Effector memory CD4-positive, alpha-beta T cell (primary cell): ENCODE results near the gene LMCD1.

Experiments
- DNase-seq, 3 donors: peaks; one replicate each; pipeline ENCODE4 v3.0.0-alpha.2; 2020
- H3K27ac ChIP-seq: 2 replicates; pipeline ENCODE4 v1.7.0; 2013; ENCODE audit warnings: mild to moderate bottlenecking, low read length, moderate library complexity; ENCODE audit not compliant: insufficient read depth, poor library complexity, severe bottlenecking
- H3K27me3 ChIP-seq: replicated peaks from 2 replicates; pipeline ENCODE4 v1.7.0; 2013; ENCODE audit warnings: mild to moderate bottlenecking, low read length; ENCODE audit not compliant: insufficient read depth, control insufficient read depth, poor library complexity, severe bottlenecking
- H3K36me3 ChIP-seq: 2 replicates; pipeline ENCODE4 v1.7.0; 2013; ENCODE audit warnings: mild to moderate bottlenecking, low read length, moderate library complexity; ENCODE audit not compliant: control insufficient read depth, insufficient read depth
- H3K4me1 ChIP-seq: 2 replicates; pipeline ENCODE4 v1.7.0; 2013; ENCODE audit warnings: low read length, mild to moderate bottlenecking; ENCODE audit not compliant: control insufficient read depth, insufficient read depth, poor library complexity, severe bottlenecking
- H3K4me3 ChIP-seq: 2 replicates; pipeline ENCODE4 v1.7.0; 2013; ENCODE audit warnings: low read length, low read depth, mild to moderate bottlenecking; ENCODE audit not compliant: insufficient read depth, poor library complexity, severe bottlenecking
- H3K9me3 ChIP-seq: 2 replicates; pipeline ENCODE4 v1.7.0; 2013; ENCODE audit warnings: mild to moderate bottlenecking, low read length, moderate library complexity; ENCODE audit not compliant: control insufficient read depth

LMCD1 gene

GRCh38 chr3:8482960-8483665, 18.5 kb upstream of the LMCD1 start:
- no peak overlapping the region for H3K4me3 ChIP-seq
- DNase-seq: no peak
- H3K27ac ChIP-seq: no peak overlapping the region
- H3K27me3 ChIP-seq: no peaks in the 10 kb centered on the region
- no peaks in the 10 kb centered on the region for H3K36me3 ChIP-seq
- no peaks in the 10 kb centered on the region for H3K4me1 ChIP-seq
- H3K9me3 ChIP-seq: no peaks in the 10 kb centered on the region

- no peak for DNase-seq
- no peaks in the 10 kb centered on the region for H3K9me3 ChIP-seq
- H3K27ac ChIP-seq: no peak overlapping the region
- H3K27me3 ChIP-seq: no peaks in the 10 kb centered on the region
- no peaks in the 10 kb centered on the region for H3K4me1 ChIP-seq
- no peaks in the 10 kb centered on the region for H3K36me3 ChIP-seq
- no peak overlapping the region for H3K4me3 ChIP-seq
Observed at GRCh38 chr3:8484409-8485140, 17.0 kb upstream of the LMCD1 start.

GRCh38 chr3:8485141-8485870, 16.3 kb upstream of the LMCD1 start:
- H3K27me3 ChIP-seq: no peaks in the 10 kb centered on the region
- H3K36me3 ChIP-seq: no peaks in the 10 kb centered on the region
- H3K27ac ChIP-seq: no peak overlapping the region
- H3K4me1 ChIP-seq: no peaks in the 10 kb centered on the region
- H3K9me3 ChIP-seq: no peaks in the 10 kb centered on the region
- DNase-seq: no peak
- no peak overlapping the region for H3K4me3 ChIP-seq

GRCh38 chr3:8485943-8486342, 15.7 kb upstream of the LMCD1 start:
- DNase-seq: no peak
- no peaks in the 10 kb centered on the region for H3K36me3 ChIP-seq
- H3K9me3 ChIP-seq: no peaks in the 10 kb centered on the region
- H3K27me3 ChIP-seq: no peaks in the 10 kb centered on the region
- no peak overlapping the region for H3K27ac ChIP-seq
- no peak overlapping the region for H3K4me3 ChIP-seq
- H3K4me1 ChIP-seq: no peaks in the 10 kb centered on the region

GRCh38 chr3:8486434-8486833, 15.2 kb upstream of the LMCD1 start:
- H3K4me3 ChIP-seq: no peak overlapping the region
- H3K9me3 ChIP-seq: no peaks in the 10 kb centered on the region
- no peaks in the 10 kb centered on the region for H3K36me3 ChIP-seq
- DNase-seq: no peak
- H3K27ac ChIP-seq: no peak overlapping the region
- no peaks in the 10 kb centered on the region for H3K4me1 ChIP-seq
- H3K27me3 ChIP-seq: no peaks in the 10 kb centered on the region

GRCh38 chr3:8486936-8487335, 14.7 kb upstream of the LMCD1 start:
- Histone ChIP-seq H3K27ac (no peak overlapping the region), H3K4me1 (no peaks in the 10 kb centered on the region), H3K27me3 (no peaks in the 10 kb centered on the region), H3K36me3 (no peaks in the 10 kb centered on the region), H3K9me3 (no peaks in the 10 kb centered on the region), H3K4me3 (no peak overlapping the region)
- no peak for DNase-seq

- Histone ChIP-seq H3K4me1 (no peaks in the 10 kb centered on the region), H3K36me3 (no peaks in the 10 kb centered on the region), H3K27ac (no peak overlapping the region), H3K27me3 (no peaks in the 10 kb centered on the region), H3K9me3 (no peaks in the 10 kb centered on the region), H3K4me3 (no peak overlapping the region)
- DNase-seq: no peak
Observed at GRCh38 chr3:8488411-8488810, 13.2 kb upstream of the LMCD1 start.

GRCh38 chr3:8488877-8489276, 12.7 kb upstream of the LMCD1 start:
- Histone ChIP-seq H3K4me3 (no peak overlapping the region), H3K27me3 (no peaks in the 10 kb centered on the region), H3K9me3 (no peaks in the 10 kb centered on the region), H3K4me1 (no peaks in the 10 kb centered on the region), H3K27ac (no peak overlapping the region), H3K36me3 (no peaks in the 10 kb centered on the region)
- DNase-seq: no peak

- Histone ChIP-seq H3K27ac (no peak overlapping the region), H3K4me1 (no peaks in the 10 kb centered on the region), H3K27me3 (no peaks in the 10 kb centered on the region), H3K4me3 (no peak overlapping the region), H3K36me3 (no peaks in the 10 kb centered on the region), H3K9me3 (no peaks in the 10 kb centered on the region)
- no peak for DNase-seq
Observed at GRCh38 chr3:8489278-8489792, 12.3 kb upstream of the LMCD1 start.

- DNase-seq: no peak
- no peak overlapping the region for H3K4me3 ChIP-seq
- H3K36me3 ChIP-seq: no peaks in the 10 kb centered on the region
- H3K9me3 ChIP-seq: no peaks in the 10 kb centered on the region
- no peaks in the 10 kb centered on the region for H3K4me1 ChIP-seq
- H3K27me3 ChIP-seq: no peaks in the 10 kb centered on the region
- no peak overlapping the region for H3K27ac ChIP-seq
Observed at GRCh38 chr3:8490079-8490552, 11.5 kb upstream of the LMCD1 start.
